Psoas muscle (tissue), 8 donors: Measurements from ENCODE around the gene LMX1A. TPM values are rescaled to one million over a fixed set of nuclear protein-coding genes. Genes with fewer than 3 reads are reported as not detected.

ENCODE experiments used
- ATAC-seq, 4 donors: fragments of 200-7000 bp; cut with Tn5 transposase; one replicate each; pipeline ENCODE4 v1.9.1; 2020; ENCODE audit warnings: moderate library complexity in 3 of 4, mild to moderate bottlenecking in 2 of 4
- DNase-seq, 2 donors: peaks; one replicate each; pipeline ENCODE4 v3.0.0-alpha.2; 2020
- H3K27ac ChIP-seq: fragments of 200-600 bp; one replicate; pipeline ENCODE4 v1.8.0; 2022
- H3K27me3 ChIP-seq, 3 donors: fragments of 200-600 bp in 1 of 3; one replicate each; pipeline versions ENCODE4 v1.6.1 to v1.8.0; 2013 to 2022; ENCODE audit warnings: low read length in 2 of 3, mild to moderate bottlenecking in 2 of 3, moderate library complexity in 1 of 3; ENCODE audit not compliant: insufficient read depth in 3 of 3
- H3K36me3 ChIP-seq, 2 donors: fragments of 200-600 bp in 1 of 2; one replicate each; pipeline versions ENCODE4 v1.6.1 to v1.8.0; 2013 to 2022; ENCODE audit warnings: low read depth in 1 of 2, mild to moderate bottlenecking in 1 of 2, moderate library complexity in 1 of 2; ENCODE audit not compliant: insufficient read depth in 1 of 2
- H3K4me1 ChIP-seq: fragments of 200-600 bp; one replicate; pipeline ENCODE4 v1.8.0; 2022
- H3K4me3 ChIP-seq: fragments of 200-600 bp; one replicate; pipeline ENCODE4 v1.8.0; 2022; ENCODE audit warnings: mild to moderate bottlenecking
- H3K9me3 ChIP-seq: fragments of 200-600 bp; one replicate; pipeline ENCODE4 v1.8.0; 2022
- CTCF ChIP-seq: fragments of 200-600 bp; IDR thresholded peaks from one replicate; pipeline ENCODE4 v1.8.0; 2022; ENCODE audit warnings: antibody characterized with exemption
- WGBS, 3 donors: extraction: QIAGEN DNeasy Blood & Tissue Kit; methylation state at CpG; one replicate each; pipeline versions ENCODE4 v1.1.6 to v1.1.7; 2013; 5-methylcytosine and 5-hydroxymethylcytosine counted together
- intact Hi-C, 2 donors: fragments of 100-400 bp; cut with DNase I; formaldehyde crosslinking; loops; one replicate each; pipeline versions ENCODE4 v1.11.0 to v1.14.2; 2022
- polyA plus RNA-seq, 3 donors: library from polyadenylated mRNA; stranded (reverse); fragments of 200-250 nt; gene quantifications; one replicate each; pipeline ENCODE4 v1.2.3, GENCODE V29; 2013
- total RNA-seq, 4 donors: library from RNA; stranded (reverse); fragmentation: NEBNext Ultra II Directional in 2 of 4; extraction: Animal tissue kit (Norgen Biotek cat#: 25700) in 2 of 4; gene quantifications; one replicate each; pipeline versions ENCODE4 v1.2.1 to v1.2.4, GENCODE V29; 2021 to 2023
- donor health status: healthy with polysubstance abuse.
- donor health status: DM: no; HTN: no; CAD: no; lungs with moderate emphysema.
- donor health status: Bipolar disorder and iron deficiency.
- donor health status: healthy.
- donor health status: DM: yes; HTN: yes; CAD: no.
- donor health status: DM: no; HTN: no; CAD: no.
- donor health status: DM: no; HTN: no; CAD: no.
- donor health status: DM: yes; HTN: yes; CAD: no.

The LMX1A gene
- total and polyA plus RNA-seq, 7 donors: 0.04 to 0.36 (median 0.16) TPM; not detected in 3

- WGBS, 3 donors: 60 to 62% (median 61%) methylated on average over 2 of the region's 2 CpGs
- intact Hi-C loops: no loop called here
- ATAC-seq (no peak), DNase-seq (no peak)
- Histone ChIP-seq H3K9me3 (no peaks in the 10 kb centered on the region), H3K27me3 (no peaks in the 10 kb centered on the region), H3K4me3 (no peak overlapping the region), H3K4me1 (no peaks in the 10 kb centered on the region), H3K27ac (no peak overlapping the region), H3K36me3 (no peaks in the 10 kb centered on the region)
- no peak for TF ChIP-seq CTCF
Measured at GRCh38 chr1:165228111-165228655, 128.3 kb downstream of the LMX1A start.

GRCh38 chr1:165226326-165226725, 130.2 kb downstream of the LMX1A start:
- intact Hi-C loops: no loop called here
- DNase-seq (no peak), ATAC-seq (no peak)
- no peak overlapping the region for H3K4me3 ChIP-seq
- H3K36me3 ChIP-seq: no peaks in the 10 kb centered on the region
- TF ChIP-seq CTCF: no peak
- no peaks in the 10 kb centered on the region for H3K4me1 ChIP-seq
- WGBS, 3 donors: 70 to 83% (median 80%) methylated on average over 2 of the region's 2 CpGs
- no peaks in the 10 kb centered on the region for H3K27me3 ChIP-seq
- H3K27ac ChIP-seq: no peak overlapping the region
- H3K9me3 ChIP-seq: no peaks in the 10 kb centered on the region

- Histone ChIP-seq H3K36me3 (no peaks in the 10 kb centered on the region), H3K9me3 (no peaks in the 10 kb centered on the region), H3K27me3 (no peaks in the 10 kb centered on the region), H3K27ac (no peak overlapping the region), H3K4me1 (no peaks in the 10 kb centered on the region), H3K4me3 (no peak overlapping the region)
- WGBS, 3 donors: 90 to 95% (median 95%) methylated on average over 1 of the region's 1 CpG
- no peak for DNase-seq
- no peak for TF ChIP-seq CTCF
- intact Hi-C loops: no loop called here
- ATAC-seq: no peak
Measured at GRCh38 chr1:165225650-165226049, 130.9 kb downstream of the LMX1A start.

GRCh38 chr1:165225062-165225461, 131.5 kb downstream of the LMX1A start:
- no peak overlapping the region for H3K4me3 ChIP-seq

More at GRCh38 chr1:165225062-165225461, 131.5 kb downstream of the LMX1A start:
- ATAC-seq (no peak), DNase-seq (no peak)
- Histone ChIP-seq H3K36me3 (no peaks in the 10 kb centered on the region), H3K9me3 (no peaks in the 10 kb centered on the region), H3K27ac (no peak overlapping the region), H3K4me1 (no peaks in the 10 kb centered on the region), H3K27me3 (no peaks in the 10 kb centered on the region)
- intact Hi-C loops: no loop called here
- WGBS, 3 donors: 84 to 92% (median 89%) methylated on average over 3 of the region's 3 CpGs
- TF ChIP-seq CTCF: no peak
